ENCODE data around the gene PTPN1.
"Not testable (repeated sequence)": the region's sequence is repeated elsewhere in the genome, so short reads cannot be mapped to it uniquely, and the experiment has no call there.

Gene PTPN1

DNA sequence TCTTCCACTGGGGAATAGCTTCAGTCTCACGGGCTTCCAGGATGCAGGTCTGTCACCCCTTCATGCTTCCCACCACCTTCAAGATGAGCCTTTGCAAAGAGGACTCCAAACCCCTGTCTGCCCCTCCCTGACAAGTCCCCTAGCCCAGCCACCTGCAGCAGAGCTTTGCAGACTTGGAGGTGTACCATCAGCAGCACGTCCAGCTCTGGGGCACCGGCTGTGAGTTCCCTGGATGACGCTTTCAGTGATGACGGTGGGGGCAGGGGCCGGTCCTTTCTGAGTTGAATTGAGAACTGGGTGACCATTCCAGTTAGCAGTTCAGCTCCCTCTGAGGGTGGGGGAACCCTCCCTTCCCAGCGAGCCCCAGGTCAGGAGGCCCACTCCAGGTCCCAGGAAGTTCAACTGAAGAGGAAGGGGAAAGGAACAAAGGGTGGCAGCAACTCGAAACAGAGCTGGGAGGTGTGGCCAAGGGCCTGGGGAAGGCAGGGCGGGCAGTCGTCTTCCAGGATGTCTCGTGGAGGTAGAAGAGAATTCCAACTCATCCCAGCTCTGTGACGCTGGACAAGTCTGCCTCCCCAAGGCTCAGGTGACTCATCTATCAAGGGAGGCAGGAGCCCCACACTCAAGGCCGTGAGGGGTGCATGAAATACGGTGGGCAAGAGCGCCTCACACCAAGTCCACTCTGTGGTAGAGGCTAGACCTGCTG is 86.0 kb downstream of the PTPN1 start:
- DNase-seq: no peak

DNA sequence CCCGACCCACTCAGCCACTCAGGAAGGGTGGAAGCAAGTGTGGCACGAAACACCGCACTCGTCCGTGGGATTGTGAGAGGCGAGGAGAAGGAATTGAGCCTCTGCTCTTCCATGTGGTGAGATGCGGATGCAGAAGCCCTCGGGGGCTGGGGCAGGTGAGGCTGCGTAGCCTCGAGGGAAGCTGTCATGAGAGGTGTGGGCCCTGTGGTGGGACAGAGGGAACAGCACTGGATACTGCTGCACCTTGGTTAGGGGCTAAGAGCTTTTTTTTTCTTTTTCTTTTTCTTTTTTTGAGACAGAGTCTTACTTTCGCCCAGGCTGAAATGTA is 86.5 kb downstream of the PTPN1 start:
- no peak for DNase-seq

DNA sequence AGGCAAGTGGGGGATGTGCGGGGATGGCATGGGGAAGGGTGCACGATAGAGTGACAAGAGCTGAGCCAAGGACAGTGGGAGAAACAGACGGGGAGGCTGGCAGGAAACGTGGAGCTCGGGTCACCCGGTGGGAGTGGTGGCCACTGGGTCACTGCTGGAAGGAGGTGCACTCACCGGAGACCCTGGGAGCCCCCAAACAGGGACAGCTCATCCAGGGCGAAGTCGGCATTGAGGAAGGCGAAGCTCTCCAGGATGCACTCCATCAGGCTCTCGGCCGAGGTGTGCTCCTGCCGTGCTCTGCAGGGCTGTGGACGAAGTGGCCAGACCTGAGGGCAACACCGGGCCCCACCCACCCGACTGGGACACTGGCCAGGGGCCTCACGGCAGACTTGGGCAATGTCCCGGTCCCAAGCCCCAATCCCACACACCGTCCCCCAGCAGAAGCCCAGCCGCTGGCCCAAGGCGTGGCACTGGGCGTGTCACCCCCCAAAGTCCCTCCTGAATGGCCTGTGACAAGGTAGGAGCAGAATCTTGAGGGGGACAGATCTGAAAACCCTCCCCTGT is 87.3 kb downstream of the PTPN1 start:
- no peak for DNase-seq

DNA sequence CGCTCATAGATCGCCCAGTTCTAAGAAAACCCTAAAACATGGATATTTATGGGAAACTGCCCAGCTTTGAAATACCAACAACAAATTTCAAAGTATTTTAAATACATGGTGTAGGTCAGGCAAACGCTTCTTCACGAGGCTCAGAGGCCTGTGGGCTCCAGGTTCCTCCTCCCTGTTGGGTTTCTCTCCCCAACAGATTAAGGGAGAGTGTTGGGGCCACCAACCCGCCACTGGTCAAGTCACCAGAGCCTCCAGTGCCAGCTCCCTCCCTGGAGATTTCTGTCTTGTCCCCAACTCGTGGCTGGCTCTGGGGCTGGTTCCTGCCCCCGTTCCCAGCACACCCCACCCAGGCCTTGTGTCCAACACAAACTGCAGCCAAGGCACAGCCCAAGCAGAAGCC is 87.9 kb downstream of the PTPN1 start:
- DNase-seq: no peak

DNA sequence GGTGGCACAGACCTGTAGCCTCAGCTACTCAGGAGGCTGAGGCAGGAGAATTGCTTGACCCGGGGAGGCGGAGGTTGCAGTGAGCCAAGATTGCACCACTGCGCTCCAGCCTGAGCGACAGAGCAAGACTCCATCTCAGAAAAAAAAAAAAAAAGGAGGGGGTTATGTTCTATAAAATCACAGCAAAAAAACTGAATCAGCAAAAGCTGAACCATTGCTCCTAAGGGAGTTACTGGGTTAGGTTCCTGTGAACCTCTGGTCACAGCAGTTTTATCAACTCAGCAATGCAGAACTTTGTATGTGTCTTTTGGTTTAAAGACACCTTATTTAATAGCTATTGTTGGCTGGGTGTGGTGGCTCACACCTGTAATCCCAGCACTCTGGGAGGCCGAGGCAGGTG is 88.6 kb downstream of the PTPN1 start:
- DNase-seq: not testable (repeated sequence)

DNA sequence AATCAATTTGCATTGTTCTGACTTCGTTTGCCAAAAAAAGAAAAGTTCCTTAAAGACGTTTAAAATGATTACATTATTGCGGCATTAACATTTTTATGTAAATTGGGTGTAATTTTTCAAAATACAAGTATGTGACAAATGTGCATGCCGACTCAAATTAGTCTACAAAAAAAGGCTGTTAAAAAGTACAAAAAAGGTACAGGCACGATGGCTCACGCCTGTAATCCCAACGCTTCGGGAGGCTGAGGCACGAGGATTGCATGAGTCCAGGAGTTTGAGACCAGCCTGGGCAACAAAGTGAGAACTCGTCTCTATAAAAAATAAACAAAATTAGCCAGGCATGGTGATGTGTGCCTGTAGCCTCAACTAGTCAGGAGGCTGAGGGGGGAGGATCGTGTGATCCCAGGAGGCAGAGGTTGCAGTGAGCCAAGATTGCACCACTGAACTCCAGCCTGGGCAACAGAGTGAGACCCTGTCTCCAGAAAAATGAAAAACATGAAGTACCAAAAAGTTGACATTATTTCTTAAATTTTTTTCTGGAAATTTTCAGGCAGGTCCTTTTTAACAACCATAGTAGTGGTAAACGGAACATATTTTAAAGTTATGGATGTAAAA is 90.2 kb downstream of the PTPN1 start:
- DNase-seq: no peak

DNA sequence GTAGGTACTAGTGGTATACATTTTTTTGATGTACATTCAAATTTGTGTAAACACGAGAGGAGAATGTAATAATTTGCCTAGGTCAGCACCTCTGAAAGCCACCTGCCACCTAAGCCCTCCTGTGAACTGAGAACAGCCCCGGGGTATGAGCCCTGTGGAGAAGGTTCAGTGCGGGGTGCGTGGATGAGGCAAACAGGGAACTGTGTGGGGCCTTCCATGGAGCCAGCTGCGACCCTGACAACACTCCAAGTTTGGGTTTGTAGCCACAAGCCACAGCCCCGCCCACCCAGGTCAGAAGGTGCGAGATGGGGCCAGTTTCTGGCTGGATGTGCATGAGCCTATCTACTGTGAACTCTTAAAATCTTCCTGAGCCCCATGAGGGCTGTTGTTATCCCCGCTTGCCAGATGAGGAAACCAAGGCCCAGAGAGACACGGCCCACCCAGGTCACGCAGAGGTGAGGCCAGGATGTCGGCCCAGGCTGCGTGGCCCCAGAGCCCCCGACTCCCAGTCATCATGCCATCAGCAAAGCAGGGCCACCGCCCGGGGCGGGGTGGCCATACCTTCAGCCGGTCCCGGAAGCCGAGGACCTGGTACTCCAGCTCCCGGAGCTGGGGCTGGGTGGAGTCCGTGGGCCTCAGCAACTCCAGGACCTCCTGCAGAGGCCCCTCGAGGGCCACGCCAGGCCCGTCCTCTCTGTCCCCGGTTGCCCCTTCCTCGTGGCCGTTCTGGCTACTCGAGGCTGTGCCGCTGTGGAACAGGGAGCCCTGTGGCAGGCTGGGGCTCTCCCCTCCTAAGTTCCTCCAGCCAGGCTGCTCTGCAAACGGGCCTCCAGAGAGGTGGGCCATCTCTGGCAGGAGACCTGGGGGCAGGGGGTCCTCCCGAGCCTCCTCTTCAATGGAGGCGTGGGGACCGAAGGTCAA is 91.6 kb downstream of the PTPN1 start:
- DNase-seq: peak; percentile 49

DNA sequence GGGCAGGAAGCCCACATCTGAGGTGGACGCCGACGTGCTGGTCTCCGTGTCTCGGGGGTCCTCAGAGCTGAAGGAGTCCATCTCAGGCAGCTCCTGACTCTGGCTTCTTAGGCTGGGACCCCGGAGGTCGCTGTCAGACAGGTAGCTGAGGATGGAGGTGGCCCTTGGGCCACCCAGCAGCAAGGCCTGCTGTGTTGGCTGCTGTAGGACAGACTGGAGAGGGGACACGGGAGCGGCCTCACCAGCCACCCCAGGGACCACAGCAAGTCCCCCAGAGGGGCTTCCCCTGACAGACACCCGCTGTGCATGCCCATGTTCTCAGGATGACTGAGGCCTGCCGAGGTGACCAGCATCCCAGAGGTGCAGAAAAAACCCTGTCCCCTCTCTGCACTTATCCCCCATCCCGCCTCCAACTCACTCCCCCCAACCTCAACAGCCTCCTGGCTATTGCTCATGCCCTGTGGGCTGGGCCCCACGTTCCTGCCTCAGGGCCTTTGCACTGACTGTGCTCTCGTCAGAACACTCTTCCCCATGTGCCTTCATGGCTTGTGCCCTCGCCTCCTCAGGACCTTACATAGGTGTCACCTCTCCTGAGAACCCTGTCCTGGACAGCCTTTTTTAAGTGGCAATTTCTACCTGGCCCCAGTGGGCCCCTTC is 92.4 kb downstream of the PTPN1 start:
- DNase-seq: no peak

DNA sequence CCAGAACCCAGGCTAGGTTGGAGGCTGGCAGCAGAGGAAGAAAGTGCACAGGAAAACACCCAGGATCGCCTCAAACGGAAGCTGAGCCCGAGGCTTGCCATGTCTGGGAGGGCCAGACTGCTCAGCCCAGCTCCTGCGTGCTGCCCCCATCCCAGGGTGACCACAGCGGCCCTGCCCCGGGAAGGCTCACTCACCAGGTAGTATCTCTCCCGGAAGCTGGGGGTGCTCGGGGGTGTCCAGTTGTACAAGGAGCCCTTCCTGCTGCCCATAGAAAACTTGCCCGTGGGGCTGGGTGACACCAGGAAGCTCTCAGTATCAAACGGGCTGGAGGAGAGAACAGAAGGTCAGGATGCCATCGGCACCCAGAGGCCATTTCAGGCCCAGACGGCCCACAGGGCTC is 94.3 kb downstream of the PTPN1 start:
- no peak for DNase-seq

DNA sequence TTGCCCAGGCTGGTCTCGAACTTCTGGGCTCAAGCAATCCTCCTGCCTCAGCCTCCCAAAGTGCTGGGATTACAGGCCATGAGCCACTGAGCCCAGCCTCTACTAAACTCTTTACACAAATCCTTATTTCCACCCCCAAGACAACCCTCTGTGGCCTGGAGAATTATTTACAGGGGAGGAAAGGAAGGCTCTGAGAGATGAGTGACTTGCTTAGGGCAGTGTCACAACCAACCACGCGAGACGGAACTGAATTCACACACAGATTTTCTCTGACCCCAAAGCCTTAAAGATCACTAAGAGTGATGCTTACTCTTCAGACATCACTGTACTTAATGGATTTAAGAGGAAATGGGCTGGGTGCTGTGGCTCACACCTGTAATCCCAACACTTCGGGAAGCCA is 95.0 kb downstream of the PTPN1 start:
- DNase-seq: no peak

DNA sequence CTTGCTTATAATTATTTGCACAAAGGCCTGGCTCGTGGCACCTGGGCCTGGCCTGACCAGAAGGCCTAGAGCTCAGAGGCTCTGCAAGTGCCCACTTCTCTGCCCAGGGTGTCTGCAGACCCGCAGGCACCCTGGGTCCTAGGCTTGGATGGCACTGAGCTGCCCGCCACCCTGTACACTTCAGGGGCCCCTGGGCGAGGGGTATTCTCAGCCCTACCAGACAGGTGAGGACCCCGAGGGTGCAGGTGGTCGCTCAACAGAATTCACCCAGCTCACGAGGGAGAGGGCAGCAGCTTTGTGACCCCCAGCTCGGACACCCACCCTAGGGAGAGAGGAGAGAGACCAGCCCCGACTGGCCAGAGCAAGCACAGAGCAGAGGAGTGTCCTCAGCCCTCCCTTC is 97.3 kb downstream of the PTPN1 start:
- DNase-seq: no peak

DNA sequence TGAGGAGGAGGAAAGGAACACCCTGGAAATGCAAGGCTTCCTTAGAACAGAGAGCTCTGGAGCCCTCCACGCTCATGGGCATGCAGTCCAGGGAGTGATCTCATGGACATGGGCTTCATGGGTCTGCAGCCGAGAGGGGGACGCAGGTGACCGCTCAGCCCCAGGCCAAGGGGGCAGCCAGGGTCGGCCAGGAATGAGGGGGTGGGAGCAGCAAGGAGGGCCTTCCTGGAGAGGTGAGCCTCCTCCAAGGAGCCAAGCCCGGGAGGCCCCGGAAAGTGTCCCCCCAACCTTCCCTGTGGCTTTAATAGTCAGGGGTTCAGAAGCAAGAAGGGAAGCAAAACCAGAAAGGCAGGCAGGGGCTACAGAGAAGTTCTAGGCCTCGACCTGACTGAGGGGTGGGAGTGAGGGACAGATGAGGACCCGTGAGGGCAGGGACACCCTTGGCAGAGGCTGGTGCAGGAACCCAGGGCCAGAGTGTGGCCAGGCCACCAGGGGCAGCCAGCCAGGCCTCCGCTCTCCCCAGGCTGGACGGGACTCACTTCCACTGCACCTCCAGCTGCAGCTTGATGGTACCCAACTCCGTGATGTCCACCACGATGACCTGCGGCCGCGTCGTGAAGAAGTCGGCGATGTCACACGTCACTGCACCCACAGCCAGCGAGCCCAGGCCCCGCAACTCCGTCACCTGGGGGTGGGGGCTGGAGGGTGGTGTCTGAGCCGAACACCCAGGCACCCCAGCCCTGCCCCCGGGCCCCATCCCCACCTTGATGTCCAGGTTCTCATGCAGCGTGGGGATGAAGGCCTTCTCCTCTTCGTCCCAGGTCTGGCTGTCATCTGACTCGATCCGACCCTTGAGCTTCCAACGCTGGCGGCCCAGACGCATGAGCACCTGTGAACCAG is 97.9 kb downstream of the PTPN1 start:
- DNase-seq: no peak

DNA sequence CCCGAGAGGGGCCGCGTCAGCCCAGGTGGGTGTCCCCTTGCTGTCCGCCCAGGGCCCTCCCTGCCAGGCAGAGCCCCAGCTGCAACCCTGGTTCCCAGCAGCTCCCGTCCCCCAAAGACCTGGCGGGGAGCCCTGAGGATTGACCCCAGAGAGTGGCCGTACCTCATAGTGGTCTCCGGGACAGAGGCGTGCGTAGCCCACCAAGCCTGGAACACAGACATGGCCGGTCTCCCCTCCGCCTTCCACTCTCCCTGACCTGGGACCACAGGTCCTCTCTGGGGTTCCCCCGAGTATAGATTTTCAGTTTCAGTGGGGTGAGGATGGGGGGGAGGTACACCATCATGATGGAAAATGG is 98.5 kb downstream of the PTPN1 start:
- no peak for DNase-seq

DNA sequence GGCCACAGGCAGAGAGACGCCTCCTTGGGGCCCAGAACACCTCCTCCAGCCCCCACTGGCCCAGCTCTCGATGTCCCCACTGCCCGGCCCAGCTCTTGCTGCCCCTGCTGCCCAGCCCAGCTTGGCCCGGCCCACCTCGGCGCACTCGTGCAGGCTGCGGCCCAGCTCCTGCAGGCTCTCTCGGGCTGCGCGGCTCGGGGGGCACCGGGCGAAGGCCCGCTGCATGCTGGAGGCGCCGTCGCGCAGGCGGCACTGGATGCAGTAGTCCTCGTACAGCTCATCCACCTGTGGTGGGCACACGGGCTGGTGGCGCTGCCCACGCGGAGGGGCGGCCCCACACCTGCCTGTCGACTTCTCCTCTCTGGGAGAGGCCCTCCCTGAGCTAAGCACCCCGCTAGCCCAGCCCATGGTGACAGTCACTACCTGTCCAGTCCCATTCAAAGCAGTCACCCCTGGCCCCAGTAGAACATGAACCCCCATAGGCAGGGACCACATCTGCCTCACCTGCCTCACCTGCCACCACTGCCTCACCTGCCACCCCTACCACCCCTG is 99.3 kb downstream of the PTPN1 start:
- DNase-seq: no peak

DNA sequence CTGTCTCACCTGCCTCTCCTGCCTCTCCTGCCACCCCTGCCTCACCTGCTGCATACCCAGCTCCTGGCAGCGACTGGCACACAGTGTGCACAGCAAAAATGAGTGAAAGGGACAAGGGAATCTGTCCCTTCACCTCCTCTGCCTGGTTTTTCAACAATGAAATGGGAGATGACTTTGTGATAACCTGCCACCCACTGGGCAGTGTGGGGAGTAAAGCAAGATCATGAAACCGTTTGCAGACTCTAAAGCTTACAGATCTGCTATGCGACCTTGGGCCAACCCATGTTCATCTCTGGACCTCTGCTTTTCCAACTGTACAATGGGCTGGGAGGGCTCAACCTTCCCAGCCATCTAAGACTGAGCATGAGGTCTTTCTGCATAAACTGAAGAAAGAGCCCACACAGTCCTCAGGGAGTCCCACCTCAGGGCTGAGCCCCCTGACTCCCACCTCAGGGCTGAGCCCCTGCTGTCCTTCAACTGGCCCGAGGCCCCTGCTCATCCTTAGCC is 100.1 kb downstream of the PTPN1 start:
- peak; percentile 27 for DNase-seq

DNA sequence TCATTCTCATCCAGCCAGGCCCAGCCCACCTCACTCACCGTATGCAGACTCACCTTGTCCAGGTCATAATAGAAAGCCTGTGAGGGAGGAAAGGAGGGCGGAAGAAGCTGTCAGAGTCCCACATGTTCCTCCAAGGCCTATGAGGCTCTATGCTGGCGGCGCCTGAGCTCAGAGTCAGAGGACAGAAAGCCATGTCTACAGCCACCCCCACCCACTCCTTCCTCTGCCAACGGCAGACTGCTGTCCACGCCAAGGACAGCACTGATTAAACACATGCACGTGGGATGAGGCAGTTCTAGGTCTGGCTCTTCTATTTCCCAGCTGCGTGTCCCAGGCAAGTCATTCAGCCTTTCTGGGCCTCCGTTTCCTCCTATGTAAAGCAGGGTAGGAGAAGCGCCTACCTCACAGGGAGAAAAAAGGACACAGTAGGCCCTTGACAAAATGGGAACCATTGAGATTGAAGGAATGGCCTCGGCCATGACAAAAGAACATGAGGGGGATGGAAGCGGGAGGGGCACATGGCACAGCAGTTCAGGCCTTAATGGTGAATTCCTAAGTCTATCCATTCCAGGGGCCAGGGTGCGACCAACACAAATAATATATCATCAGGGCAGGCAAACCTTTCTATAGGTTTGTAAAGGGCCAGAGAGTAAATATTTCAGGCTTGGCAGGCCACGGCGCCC is 101.1 kb downstream of the PTPN1 start:
- no peak for DNase-seq

DNA sequence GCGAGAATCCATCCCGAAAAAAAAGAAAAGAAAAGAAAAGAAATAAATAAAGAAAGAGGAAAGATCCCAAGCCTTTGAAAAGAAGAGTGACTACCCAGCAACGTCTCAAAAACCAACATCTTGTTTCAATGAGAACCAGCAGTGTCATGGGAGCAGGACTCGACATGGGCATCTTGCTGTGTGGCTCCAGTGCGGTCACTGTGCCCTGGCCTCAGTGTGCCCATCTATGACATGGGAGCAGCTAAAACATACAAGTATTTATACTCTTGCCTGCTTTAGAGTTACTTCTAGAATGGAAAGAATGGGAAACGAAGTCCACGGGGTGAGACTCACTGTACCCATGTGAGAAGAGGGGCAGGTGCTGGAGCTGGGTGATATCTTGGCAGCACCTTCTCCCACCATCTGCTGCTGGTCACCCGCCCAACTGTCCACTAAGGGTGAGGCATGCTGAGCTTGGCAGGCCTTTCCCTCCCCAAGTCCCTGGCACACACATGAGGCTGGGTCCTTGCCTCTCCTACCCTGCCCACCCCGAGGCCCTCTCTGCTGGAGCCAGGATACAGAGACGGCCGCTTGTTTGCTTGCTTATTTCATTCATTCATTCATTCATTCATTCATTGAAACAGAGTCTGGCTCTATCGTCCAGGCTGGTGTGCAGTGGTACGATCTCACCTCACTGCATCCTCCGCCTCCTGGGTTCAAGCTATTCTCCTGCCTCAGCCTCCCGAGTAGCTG is 103.4 kb downstream of the PTPN1 start:
- DNase-seq: no peak

DNA sequence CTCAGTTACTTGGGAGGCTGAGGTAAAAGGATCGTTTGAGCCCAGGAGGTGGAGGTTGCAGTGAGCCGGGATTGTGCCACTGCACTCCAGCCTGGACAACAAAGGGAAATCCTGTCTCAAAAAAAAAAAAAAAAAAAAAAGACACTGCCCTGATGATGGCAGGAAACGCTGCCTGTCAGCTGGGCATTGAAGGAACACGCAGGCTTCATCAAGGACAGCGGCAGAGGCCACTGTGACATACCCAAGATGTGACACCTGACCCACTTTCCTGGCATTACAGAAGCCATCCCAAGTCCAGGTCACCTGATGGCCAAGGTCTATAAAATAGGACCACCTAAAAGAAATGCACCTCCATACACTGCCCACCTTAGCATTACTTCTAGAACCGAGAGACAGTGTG is 105.2 kb downstream of the PTPN1 start:
- no peak for DNase-seq

DNA sequence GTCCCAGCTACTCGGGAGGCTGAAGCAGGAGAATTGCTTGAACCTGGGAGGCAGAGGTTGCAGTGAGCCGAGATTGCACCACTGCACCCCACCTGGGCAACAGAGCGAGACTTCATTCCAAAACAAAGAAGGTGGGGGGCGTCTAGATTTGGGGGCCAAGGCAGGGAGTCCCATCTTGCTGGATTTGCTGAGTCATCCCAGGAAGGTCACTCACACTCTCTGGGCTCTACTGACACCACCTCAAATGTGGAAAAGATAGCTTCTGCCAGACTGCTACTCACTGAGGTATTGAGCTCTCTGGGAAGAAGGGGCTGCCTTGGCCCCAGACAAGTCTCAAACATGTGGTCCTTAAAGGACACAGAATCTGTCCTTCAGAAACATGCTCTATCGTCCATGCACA is 106.8 kb downstream of the PTPN1 start:
- DNase-seq: no peak

DNA sequence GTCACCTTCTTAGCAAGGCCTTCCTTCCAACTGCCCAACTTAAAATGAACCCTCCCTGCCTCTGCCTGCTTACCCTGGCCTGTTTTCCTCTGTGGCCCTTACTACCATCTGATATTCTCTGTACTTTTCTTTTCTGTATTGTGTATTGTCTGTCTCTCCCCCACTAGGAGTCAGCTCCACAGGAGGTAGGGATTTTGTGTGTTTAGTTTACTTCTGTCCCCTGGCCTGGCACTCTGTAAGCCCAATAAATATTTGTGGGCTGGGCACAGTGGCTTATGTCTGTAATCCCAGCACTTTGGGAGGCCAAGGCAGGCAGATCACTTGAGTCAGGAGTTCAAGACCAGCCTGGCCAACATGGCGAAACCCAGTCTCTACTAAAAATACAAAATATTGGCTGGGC is 108.4 kb downstream of the PTPN1 start:
- no peak for DNase-seq

Measured in hematopoietic multipotent progenitor cell treated with erythropoietin and hydrocortisone succinate and interleukin-3 and kit ligand, for 4 days (in vitro differentiated cells).